Coronary artery (tissue), 2 donors: ENCODE data around the gene LENG9.
A peak's percentile ranks its signal among the peaks of the same experiment; 100 is the strongest.

Experiments used
- DNase-seq: peaks from one replicate; pipeline ENCODE4 v3.0.0-alpha.2; 2017; ENCODE audit warnings: low spot score
- H3K27ac ChIP-seq, 2 donors: fragments of 200-600 bp; sonication (generic); one replicate each; pipeline ENCODE4 v1.5.1; 2016 to 2019
- H3K4me3 ChIP-seq: fragments of 200-600 bp; sonication (generic); 2 replicates; pipeline ENCODE4 v1.5.1; 2016; ENCODE audit warnings: mild to moderate bottlenecking, moderate library complexity
- CTCF ChIP-seq: fragments of 200-600 bp; sonication (generic); IDR thresholded peaks from one replicate; pipeline ENCODE4 v1.5.1; 2019; ENCODE audit warnings: antibody characterized with exemption

The LENG9 gene

GRCh38 chr19:54460230-54461005 lies 3.2 kb downstream of the LENG9 start:
- no peak for DNase-seq
- TF ChIP-seq CTCF = no peak
- Histone ChIP-seq H3K4me3 (no peak overlapping the region), H3K27ac (peak overlapping the region in 1 of 2 donors; percentile 44)

GRCh38 chr19:54459282-54460229 lies 4.0 kb downstream of the LENG9 start:
- H3K4me3 ChIP-seq = no peak overlapping the region
- no peak for TF ChIP-seq CTCF
- peak; percentile 71 for DNase-seq
- H3K27ac ChIP-seq = peak overlapping the region in 1 of 2 donors; percentile 44

GRCh38 chr19:54458648-54459281 lies 4.8 kb downstream of the LENG9 start:
- DNase-seq = no peak
- no peak overlapping the region for H3K4me3 ChIP-seq
- no peak overlapping the region for H3K27ac ChIP-seq
- no peak for TF ChIP-seq CTCF

GRCh38 chr19:54457773-54458647 lies 5.6 kb downstream of the LENG9 start:
- Histone ChIP-seq H3K4me3 (no peak overlapping the region), H3K27ac (no peak overlapping the region)
- no peak for DNase-seq
- TF ChIP-seq CTCF = no peak

GRCh38 chr19:54456423-54457373 lies 6.9 kb downstream of the LENG9 start:
- Histone ChIP-seq H3K4me3 (no peak overlapping the region), H3K27ac (no peak overlapping the region)
- TF ChIP-seq CTCF = no peak
- peak; percentile 69 for DNase-seq
